ENCODE data around the gene ARMH4.

DNA sequence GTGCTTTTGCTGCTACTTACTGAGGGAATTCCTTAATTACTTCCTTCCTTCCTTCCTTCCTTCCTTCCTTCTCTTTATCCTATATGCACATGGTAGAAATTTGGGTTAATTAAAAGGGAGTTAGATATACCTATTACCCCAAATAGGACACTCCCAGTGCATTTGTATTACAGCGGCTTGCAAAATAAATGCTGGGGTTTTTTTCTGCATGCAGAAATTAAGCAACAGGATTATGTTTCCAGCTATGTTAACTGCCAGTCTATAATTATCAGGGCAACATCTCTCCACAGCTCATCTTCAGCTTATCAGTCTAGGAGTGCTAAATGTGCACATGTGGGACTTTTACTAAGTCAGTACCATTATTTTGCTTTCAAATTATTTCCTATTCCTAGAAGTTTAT lies 153.2 kb downstream of the ARMH4 start:
- TF ChIP-seq CTCF (IDR thresholded peaks at IDR 0.05 in 8 of 11, conservative IDR thresholded peaks at IDR 0.05 in 3 of 11), result no peak
- no peak for TF ChIP-seq POLR2A (IDR thresholded peaks at IDR 0.05)

All from spleen (tissue), 7 donors.